ENCODE results near the gene ASTN2.

Gene ASTN2

GRCh38 chr9:117013440-117013995 is 401.3 kb downstream of the ASTN2 start:
- Histone ChIP-seq H3K4me2 (no peak overlapping the region), H3K27me3 (ENCODE audit: insufficient read depth, low read depth) (no peaks in the 10 kb centered on the region), H3K27ac (no peak overlapping the region), H3K79me2 (ENCODE audit: insufficient read depth, low read depth) (no peaks in the 10 kb centered on the region), H3K4me1 (ENCODE audit: low read depth, poor library complexity, severe bottlenecking) (no peaks in the 10 kb centered on the region), H3K9ac (no peak overlapping the region), H4K20me1 (ENCODE audit: insufficient read depth) (no peaks in the 10 kb centered on the region), H3K36me3 (ENCODE audit: insufficient read depth) (no peaks in the 10 kb centered on the region), H3K4me3 (IDR thresholded peaks at IDR 0.05; ENCODE audit: insufficient read depth, low read depth, low read length) (no peak overlapping the region), H2AFZ (ENCODE audit: low read depth) (no peak overlapping the region)
- TF ChIP-seq CTCF (conservative IDR thresholded peaks at IDR 0.05; ENCODE audit: low read depth, low read length) = no peak

GRCh38 chr9:117010061-117010460 is 404.8 kb downstream of the ASTN2 start:
- Histone ChIP-seq H3K4me3 (IDR thresholded peaks at IDR 0.05; ENCODE audit: insufficient read depth, low read depth, low read length) (no peak overlapping the region), H3K27me3 (ENCODE audit: insufficient read depth, low read depth) (no peaks in the 10 kb centered on the region), H3K79me2 (ENCODE audit: insufficient read depth, low read depth) (no peaks in the 10 kb centered on the region), H4K20me1 (ENCODE audit: insufficient read depth) (no peaks in the 10 kb centered on the region), H2AFZ (ENCODE audit: low read depth) (no peak overlapping the region), H3K9ac (no peak overlapping the region), H3K4me1 (ENCODE audit: low read depth, poor library complexity, severe bottlenecking) (no peaks in the 10 kb centered on the region), H3K36me3 (ENCODE audit: insufficient read depth) (no peaks in the 10 kb centered on the region), H3K4me2 (no peak overlapping the region), H3K27ac (no peak overlapping the region)
- TF ChIP-seq CTCF (conservative IDR thresholded peaks at IDR 0.05; ENCODE audit: low read depth, low read length) = no peak

GRCh38 chr9:117008876-117009275 is 406.0 kb downstream of the ASTN2 start:
- Histone ChIP-seq H3K36me3 (ENCODE audit: insufficient read depth) (no peaks in the 10 kb centered on the region), H3K9ac (no peak overlapping the region), H3K79me2 (ENCODE audit: insufficient read depth, low read depth) (no peaks in the 10 kb centered on the region), H3K27ac (no peak overlapping the region), H3K27me3 (ENCODE audit: insufficient read depth, low read depth) (no peaks in the 10 kb centered on the region), H3K4me2 (no peak overlapping the region), H3K4me3 (IDR thresholded peaks at IDR 0.05; ENCODE audit: insufficient read depth, low read depth, low read length) (no peak overlapping the region), H3K4me1 (ENCODE audit: low read depth, poor library complexity, severe bottlenecking) (no peaks in the 10 kb centered on the region), H2AFZ (ENCODE audit: low read depth) (no peak overlapping the region), H4K20me1 (ENCODE audit: insufficient read depth) (no peaks in the 10 kb centered on the region)
- TF ChIP-seq CTCF (conservative IDR thresholded peaks at IDR 0.05; ENCODE audit: low read depth, low read length) = no peak

- Histone ChIP-seq H3K27ac (no peak overlapping the region), H4K20me1 (ENCODE audit: insufficient read depth) (no peaks in the 10 kb centered on the region), H3K36me3 (ENCODE audit: insufficient read depth) (no peaks in the 10 kb centered on the region), H2AFZ (ENCODE audit: low read depth) (no peak overlapping the region), H3K9ac (no peak overlapping the region), H3K4me3 (IDR thresholded peaks at IDR 0.05; ENCODE audit: insufficient read depth, low read depth, low read length) (no peak overlapping the region), H3K79me2 (ENCODE audit: insufficient read depth, low read depth) (no peaks in the 10 kb centered on the region), H3K27me3 (ENCODE audit: insufficient read depth, low read depth) (no peaks in the 10 kb centered on the region), H3K4me2 (no peak overlapping the region), H3K4me1 (ENCODE audit: low read depth, poor library complexity, severe bottlenecking) (no peaks in the 10 kb centered on the region)
- no peak for TF ChIP-seq CTCF (conservative IDR thresholded peaks at IDR 0.05; ENCODE audit: low read depth, low read length)
Observed at GRCh38 chr9:117008461-117008860, 406.4 kb downstream of the ASTN2 start.
